GM18861 (cell line): ENCODE measurements around the gene PLIN3.
"Not testable (repeated sequence)": the region's sequence is repeated elsewhere in the genome, so short reads cannot be mapped to it uniquely, and the experiment has no call there.

Source experiments
- ATAC-seq: cut with Tn5 transposase; IDR thresholded peaks from one replicate; pipeline ENCODE4 v1.9.1; 2021; ENCODE audit not compliant: unreplicated experiment

PLIN3 gene

DNA sequence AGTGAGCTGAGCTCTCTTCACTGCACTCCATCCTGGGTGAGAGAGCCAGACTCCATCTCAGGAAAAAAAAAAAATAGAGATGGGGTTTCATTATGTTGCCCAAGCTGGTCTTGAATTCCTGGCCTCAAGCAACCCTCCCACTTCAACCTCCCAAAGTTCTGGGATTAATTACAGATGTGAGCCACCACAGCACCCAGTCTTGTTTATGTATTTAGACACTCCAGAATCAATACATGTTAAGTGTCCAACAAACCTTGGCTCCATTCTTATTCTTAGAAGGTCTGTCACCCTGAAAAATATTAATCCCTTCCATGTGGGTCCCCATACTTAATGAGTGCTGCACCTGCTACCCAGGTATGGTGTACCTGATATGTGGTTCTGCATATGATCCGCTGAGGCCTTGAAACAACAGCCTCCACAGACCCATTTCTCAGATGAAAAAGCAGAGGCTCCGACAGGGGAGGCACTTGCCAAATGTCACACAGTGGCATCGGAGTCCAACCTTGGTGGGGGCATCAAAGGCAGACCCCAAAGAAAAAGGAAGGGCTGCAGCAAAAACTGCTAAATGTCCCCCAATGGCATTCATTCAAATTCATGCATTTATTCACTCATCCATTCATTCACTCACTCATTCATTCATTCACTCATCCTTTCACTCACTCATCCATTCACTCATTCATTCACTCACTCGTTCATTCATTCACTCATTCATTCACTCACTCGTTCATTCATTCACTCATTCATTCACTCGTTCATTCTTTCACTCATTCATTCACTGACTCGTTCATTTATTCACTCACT lies 52.6 kb downstream of the PLIN3 start:
- ATAC-seq: no peak

- ATAC-seq: no peak
These were observed 55.9 kb downstream of the PLIN3 start for GRCh38 chr19:4811328-4812131.

DNA sequence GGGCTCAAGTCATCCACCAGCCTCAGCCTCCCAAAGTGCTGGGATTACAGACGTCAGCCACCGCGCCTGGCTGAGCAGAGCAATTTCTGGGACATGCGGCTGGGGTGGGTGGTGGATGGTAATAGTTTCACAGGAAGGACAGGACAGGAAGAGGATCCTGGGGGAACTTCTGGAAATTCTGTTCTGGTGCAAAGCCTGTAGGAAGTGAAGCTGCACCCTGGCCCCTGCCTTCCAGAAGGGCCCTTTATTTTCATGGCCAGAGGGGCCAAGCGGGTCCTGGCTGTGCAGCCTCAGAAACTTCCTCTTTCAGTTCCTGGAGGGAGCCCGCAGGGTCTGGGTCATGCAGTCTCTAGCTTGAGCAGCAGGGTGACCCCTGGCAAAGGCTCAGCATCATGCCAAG lies 60.3 kb downstream of the PLIN3 start:
- ATAC-seq: no peak

- ATAC-seq: no peak
These were observed 61.1 kb downstream of the PLIN3 start for GRCh38 chr19:4806384-4806783.

DNA sequence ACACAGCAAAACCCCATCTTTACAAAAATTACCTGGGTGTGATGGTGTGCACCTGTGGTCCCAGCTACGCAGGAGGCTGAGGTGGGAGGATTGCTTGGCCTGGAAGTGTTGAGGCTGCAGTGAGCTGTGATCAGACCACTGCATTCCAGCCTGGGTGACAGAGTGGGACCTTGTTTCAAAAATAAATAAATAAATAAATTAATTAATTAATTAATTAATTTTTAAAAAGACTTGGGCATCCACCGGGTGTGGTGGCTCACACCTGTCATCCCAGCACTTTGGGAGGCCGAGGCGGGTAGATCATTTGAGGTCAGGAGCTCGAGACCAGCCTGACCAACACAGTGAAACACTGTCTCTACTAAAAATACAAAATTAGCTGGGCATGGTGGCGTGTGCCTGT lies 62.3 kb downstream of the PLIN3 start:
- not testable (repeated sequence) for ATAC-seq

GRCh38 chr19:4803736-4804695 lies 63.5 kb downstream of the PLIN3 start:
- no peak for ATAC-seq

GRCh38 chr19:4802711-4803110 lies 64.8 kb downstream of the PLIN3 start:
- ATAC-seq: no peak

DNA sequence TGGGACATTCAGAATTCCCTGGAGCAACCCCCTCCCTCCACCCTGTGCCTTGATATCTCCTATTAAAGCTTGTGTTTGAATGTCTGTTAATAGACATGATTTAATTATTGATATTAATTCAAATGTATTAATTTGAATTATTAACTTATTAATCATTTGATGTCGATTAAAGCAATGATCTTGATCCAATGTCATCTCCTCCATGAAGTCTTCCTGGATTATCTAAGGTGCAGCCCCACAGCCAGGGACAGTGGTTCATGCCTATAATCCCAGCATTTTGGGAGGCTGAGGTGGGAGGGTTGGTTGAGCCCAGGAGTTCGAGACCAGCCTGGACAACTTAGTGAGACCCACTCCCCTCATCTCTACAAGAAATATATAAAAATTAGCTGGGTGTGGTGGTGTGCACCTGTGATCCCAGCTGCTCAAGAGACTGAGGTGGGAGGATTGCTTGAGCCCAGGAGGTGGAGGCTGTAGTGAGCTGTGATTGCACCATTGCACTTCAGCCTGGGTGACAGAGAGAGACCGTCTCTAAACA lies 66.3 kb downstream of the PLIN3 start:
- ATAC-seq: no peak

GRCh38 chr19:4800591-4801081 lies 66.8 kb downstream of the PLIN3 start:
- ATAC-seq: no peak

GRCh38 chr19:4795400-4795799 lies 72.1 kb downstream of the PLIN3 start:
- ATAC-seq: no peak

GRCh38 chr19:4794971-4795370 lies 72.5 kb downstream of the PLIN3 start:
- no peak for ATAC-seq

DNA sequence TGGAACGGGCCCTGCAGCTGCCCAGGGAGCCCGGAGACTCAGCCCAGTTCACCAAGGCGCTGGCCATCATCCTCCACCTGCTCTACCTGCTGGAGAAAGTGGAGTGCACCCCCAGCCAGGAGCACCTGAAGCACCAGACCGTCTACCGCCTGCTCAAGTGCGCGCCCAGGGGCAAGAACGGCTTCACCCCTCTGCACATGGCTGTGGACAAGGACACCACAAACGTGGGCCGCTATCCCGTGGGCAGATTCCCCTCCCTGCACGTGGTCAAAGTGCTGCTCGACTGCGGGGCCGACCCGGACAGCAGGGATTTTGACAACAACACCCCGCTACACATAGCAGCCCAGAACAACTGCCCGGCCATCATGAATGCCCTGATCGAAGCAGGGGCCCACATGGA lies 74.2 kb downstream of the PLIN3 start:
- not testable (repeated sequence) for ATAC-seq

- ATAC-seq: not testable (repeated sequence)
These were observed 74.6 kb downstream of the PLIN3 start for GRCh38 chr19:4792866-4793195.

DNA sequence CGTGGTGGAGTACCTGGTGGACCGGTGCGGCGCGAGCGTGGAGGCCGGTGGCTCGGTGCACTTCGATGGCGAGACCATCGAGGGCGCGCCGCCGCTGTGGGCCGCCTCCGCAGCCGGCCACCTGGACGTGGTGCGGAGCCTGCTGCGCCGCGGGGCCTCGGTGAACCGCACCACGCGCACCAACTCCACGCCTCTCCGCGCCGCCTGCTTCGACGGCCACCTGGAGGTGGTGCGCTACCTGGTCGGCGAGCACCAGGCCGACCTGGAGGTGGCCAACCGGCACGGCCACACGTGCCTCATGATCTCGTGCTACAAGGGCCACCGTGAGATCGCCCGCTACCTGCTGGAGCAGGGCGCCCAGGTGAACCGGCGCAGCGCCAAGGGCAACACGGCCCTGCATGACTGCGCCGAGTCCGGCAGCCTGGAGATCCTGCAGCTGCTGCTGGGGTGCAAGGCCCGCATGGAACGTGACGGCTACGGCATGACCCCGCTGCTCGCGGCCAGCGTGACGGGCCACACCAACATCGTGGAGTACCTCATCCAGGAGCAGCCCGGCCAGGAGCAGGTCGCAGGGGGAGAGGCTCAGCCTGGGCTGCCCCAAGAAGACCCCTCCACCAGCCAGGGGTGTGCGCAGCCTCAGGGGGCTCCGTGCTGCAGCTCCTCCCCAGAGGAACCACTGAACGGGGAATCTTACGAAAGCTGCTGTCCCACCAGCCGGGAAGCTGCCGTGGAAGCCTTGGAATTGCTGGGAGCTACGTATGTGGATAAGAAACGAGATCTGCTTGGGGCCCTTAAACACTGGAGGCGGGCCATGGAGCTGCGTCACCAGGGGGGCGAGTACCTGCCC lies 75.2 kb downstream of the PLIN3 start:
- ATAC-seq: not testable (repeated sequence)

DNA sequence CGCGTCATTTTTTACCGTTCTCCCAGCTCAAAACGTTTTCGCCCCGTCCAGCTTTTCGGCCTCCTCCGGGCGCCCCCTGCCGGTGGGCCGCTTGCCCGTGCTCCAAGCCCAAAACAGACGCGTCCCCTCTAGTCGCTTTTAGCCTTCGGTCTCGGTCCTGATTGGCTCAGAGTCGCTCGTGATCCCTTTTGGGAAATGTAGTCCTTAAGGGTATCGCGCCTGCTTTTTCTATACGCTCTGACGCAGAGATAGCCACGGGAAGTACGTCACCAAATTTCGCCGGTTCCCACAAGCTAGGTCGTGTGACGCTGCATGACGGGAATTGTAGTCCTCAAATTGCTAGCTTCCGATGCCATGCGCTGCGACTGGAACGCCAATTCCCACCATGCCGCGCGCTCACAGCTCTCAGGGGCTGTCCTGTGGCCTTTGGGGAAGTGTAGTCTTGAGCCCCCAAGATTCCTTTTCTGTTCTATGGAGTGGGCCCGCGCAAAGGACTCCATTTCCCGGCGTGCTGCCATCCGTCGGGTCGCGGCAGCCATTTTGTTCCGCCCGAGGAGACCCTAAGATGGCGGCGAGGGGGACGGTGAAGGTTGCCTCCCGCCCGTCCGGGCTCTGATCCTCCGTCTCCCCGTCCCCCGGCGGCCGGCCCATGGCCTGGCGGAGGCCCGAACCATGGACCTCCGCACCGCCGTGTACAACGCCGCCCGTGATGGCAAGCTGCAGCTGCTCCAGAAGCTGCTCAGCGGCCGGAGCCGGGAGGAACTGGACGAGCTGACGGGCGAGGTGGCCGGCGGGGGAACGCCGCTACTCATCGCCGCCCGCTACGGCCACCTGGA lies 76.1 kb downstream of the PLIN3 start, which contains the start of gene FEM1A:
Gene FEM1A (plus strand): TSS at position 552 of the 836 bp plus-strand sequence. CDS start 121 bp downstream, at position 673.
- ATAC-seq: peak; percentile 85
